Right lobe of liver (tissue), 6 donors: ENCODE results near the gene APLP2. TPM values are rescaled to one million over a fixed set of nuclear protein-coding genes. Genes with fewer than 3 reads are reported as not detected.
A peak's percentile ranks its signal among the peaks of the same experiment; 100 is the strongest.

ENCODE experiments used
- ATAC-seq, 4 donors: fragments of 200-7000 bp; cut with Tn5 transposase; one replicate each; pipeline ENCODE4 v1.9.1; 2020; ENCODE audit warnings: mild to moderate bottlenecking in 4 of 4, moderate library complexity in 4 of 4
- DNase-seq, 3 donors: peaks; one replicate each; pipeline ENCODE4 v3.0.0-alpha.2; 2020
- H3K27ac ChIP-seq, 3 donors: fragments of 200-600 bp; one replicate each; pipeline ENCODE4 v1.8.0; 2022
- H3K27me3 ChIP-seq, 2 donors: fragments of 200-600 bp; one replicate each; pipeline ENCODE4 v1.8.0; 2022
- H3K36me3 ChIP-seq, 4 donors: fragments of 200-600 bp; sonication (generic) in 1 of 4; one replicate each; pipeline versions ENCODE4 v1.5.1 to v1.8.0; 2017 to 2022; ENCODE audit warnings: control low read depth in 1 of 4
- H3K4me1 ChIP-seq, 4 donors: fragments of 200-600 bp; sonication (generic) in 1 of 4; one replicate each; pipeline versions ENCODE4 v1.5.1 to v1.8.0; 2017 to 2022; ENCODE audit warnings: control low read depth in 1 of 4
- H3K4me3 ChIP-seq, 3 donors: fragments of 200-600 bp; one replicate each; pipeline ENCODE4 v1.8.0; 2022
- H3K9me3 ChIP-seq, 4 donors: fragments of 200-600 bp; sonication (generic) in 1 of 4; one replicate each; pipeline versions ENCODE4 v1.5.1 to v1.8.0; 2017 to 2022; ENCODE audit warnings: control low read depth in 1 of 4
- CTCF ChIP-seq, 4 donors: fragments of 200-600 bp in 3 of 4; fragments of 450-650 bp in 1 of 4; IDR thresholded peaks; one replicate each; pipeline versions ENCODE4 v1.5.1 to v1.8.0; 2016 to 2022; ENCODE audit warnings: antibody characterized with exemption in 4 of 4, mild to moderate bottlenecking in 2 of 4
- POLR2A ChIP-seq: fragments of 450-650 bp; IDR thresholded peaks from one replicate; pipeline ENCODE4 v1.6.1; 2017; ENCODE audit warnings: antibody characterized with exemption, mild to moderate bottlenecking
- WGBS: methylation state at CpG from one replicate; pipeline ENCODE4 v1.1.6; 2018; ENCODE audit warnings: low coverage, low lambda C conversion rate; ENCODE audit not compliant: insufficient coverage; ENCODE audit errors: missing lambda C conversion rate; 5-methylcytosine and 5-hydroxymethylcytosine counted together
- intact Hi-C, 2 donors: fragments of 100-400 bp; cut with DNase I; formaldehyde crosslinking; loops; one replicate each; pipeline versions ENCODE4 v1.11.2 to v1.14.1; 2022
- total RNA-seq, 6 experiments: library from RNA; depleted of rRNA in 2 of 6; stranded (reverse); fragments of >200 nt in 2 of 6; fragmentation: NEBNext Ultra II Directional in 3 of 6; extraction: Animal tissue kit (Norgen Biotek cat#: 25700) in 3 of 6; gene quantifications; one replicate each; pipeline versions ENCODE4 v1.1.0 to v1.2.4, GENCODE V29; 2016 to 2023
- donor health status: DM: no; HTN: yes; CAD: no.
- donor health status: DM: no; HTN: no; CAD: no.
- donor health status: DM: no; HTN: no; CAD: no.
- donor health status: DM: no; HTN: yes; CAD: no.
- donor health status: DM: no; HTN: yes; CAD: no.

Gene APLP2
- total RNA-seq, 6 experiments from 2014 or later = 184 to 255 (median 252) TPM

- 91% methylated on average over 25 of the region's 44 CpGs for WGBS
These were observed 36.8 kb upstream of the APLP2 start for GRCh38 chr11:130032931-130033330.

GRCh38 chr11:130034236-130034635, 35.5 kb upstream of the APLP2 start:
- Histone ChIP-seq H3K27me3 (no peaks in the 10 kb centered on the region), H3K27ac (no peak overlapping the region), H3K9me3 (no peaks in the 10 kb centered on the region), H3K4me1 (no peaks in the 10 kb centered on the region), H3K36me3 (no peaks in the 10 kb centered on the region), H3K4me3 (no peak overlapping the region)
- intact Hi-C loops = no loop called here
- ATAC-seq = no peak
- TF ChIP-seq CTCF (IDR thresholded peaks at IDR 0.05) (no peak), POLR2A (no peak)
- no peak for DNase-seq

More at GRCh38 chr11:130032931-130033330, 36.8 kb upstream of the APLP2 start:
- H3K9me3 ChIP-seq = no peaks in the 10 kb centered on the region
- ATAC-seq (no peak), DNase-seq (no peak)
- no peaks in the 10 kb centered on the region for H3K27me3 ChIP-seq
- no peak overlapping the region for H3K27ac ChIP-seq
- H3K36me3 ChIP-seq = no peaks in the 10 kb centered on the region
- intact Hi-C loops = no loop called here
- H3K4me1 ChIP-seq = no peaks in the 10 kb centered on the region
- no peak overlapping the region for H3K4me3 ChIP-seq
- TF ChIP-seq POLR2A (no peak), CTCF (IDR thresholded peaks at IDR 0.05) (no peak)

GRCh38 chr11:130037058-130037457, 32.6 kb upstream of the APLP2 start:
- no peaks in the 10 kb centered on the region for H3K36me3 ChIP-seq
- DNase-seq = no peak
- peak; percentile 63 to 75 (median 72) for ATAC-seq
- TF ChIP-seq CTCF (IDR thresholded peaks at IDR 0.05) (no peak), POLR2A (no peak)
- 49% methylated on average over 3 of the region's 3 CpGs for WGBS
- no peaks in the 10 kb centered on the region for H3K27me3 ChIP-seq
- no peaks in the 10 kb centered on the region for H3K9me3 ChIP-seq
- no peaks in the 10 kb centered on the region for H3K4me1 ChIP-seq
- intact Hi-C loops = no loop called here
- H3K27ac ChIP-seq = no peak overlapping the region
- H3K4me3 ChIP-seq = no peak overlapping the region

DNA sequence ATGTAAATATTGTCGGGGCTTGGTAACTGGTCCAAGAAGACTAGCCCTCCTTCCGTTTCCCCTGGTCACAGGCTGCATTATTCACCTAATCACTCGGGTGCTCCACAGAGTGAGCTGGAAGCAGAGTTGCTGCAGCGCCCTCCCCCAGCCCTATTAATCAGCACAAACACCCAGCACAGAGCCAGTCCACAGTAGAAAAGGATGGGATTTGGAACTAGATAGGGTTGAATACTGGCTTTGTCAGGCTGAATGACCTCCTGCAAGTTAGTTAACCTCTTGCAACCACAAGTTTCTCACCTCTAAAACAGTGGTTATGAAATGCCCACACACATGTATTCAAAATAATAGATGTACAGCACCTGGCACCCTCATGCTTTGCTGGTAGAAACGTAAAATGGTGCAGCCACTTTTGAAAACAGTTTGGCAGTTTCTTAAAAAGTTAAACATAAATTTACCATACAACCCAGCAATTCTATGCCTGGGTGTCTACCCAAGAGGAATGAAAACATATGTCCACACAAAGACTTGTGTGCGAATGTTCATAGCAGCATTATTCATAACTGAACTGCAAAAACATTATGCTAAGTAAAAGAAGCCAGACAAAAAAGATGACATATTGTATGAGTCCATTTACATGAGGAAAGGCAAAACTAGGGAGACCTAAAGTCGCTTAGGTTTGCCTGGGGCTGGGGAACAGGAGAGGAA, 31.7 kb upstream of the APLP2 start:
- WGBS = 63% methylated on average over 6 of the region's 7 CpGs
- Histone ChIP-seq H3K9me3 (no peaks in the 10 kb centered on the region), H3K4me1 (no peaks in the 10 kb centered on the region), H3K27ac (no peak overlapping the region), H3K4me3 (no peak overlapping the region), H3K36me3 (no peaks in the 10 kb centered on the region), H3K27me3 (no peaks in the 10 kb centered on the region)
- ATAC-seq (no peak), DNase-seq (no peak)
- intact Hi-C loops = no loop called here
- TF ChIP-seq CTCF (IDR thresholded peaks at IDR 0.05) (no peak), POLR2A (no peak)
